Activated naive CD4-positive, alpha-beta T cell treated with anti-CD3 and anti-CD28 coated beads for 36 hours (primary cell): ENCODE data around the gene GSK3B. TPM values are rescaled to one million over a fixed set of nuclear protein-coding genes. Genes with fewer than 3 reads are reported as not detected.

ENCODE experiments used
- CTCF ChIA-PET: fragments of 350-600 bp; sonication (Branson Sonifier 250); formaldehyde crosslinking; loops from one replicate; lab custom pipeline; 2021; ENCODE audit warnings: antibody characterized with exemption; lab: Charles Lee
- DNase-seq: peaks from one replicate; pipeline ENCODE4 v3.0.0-alpha.2; 2020
- H3K27ac Mint-ChIP-seq: one replicate; pipeline ENCODE4 v1.8.0; 2021; ENCODE audit warnings: mild to moderate bottlenecking, mixed read lengths
- H3K27me3 Mint-ChIP-seq: one replicate; pipeline ENCODE4 v1.8.0; 2021; ENCODE audit warnings: low read depth, mixed read lengths
- H3K36me3 Mint-ChIP-seq: one replicate; pipeline ENCODE4 v1.8.0; 2021; ENCODE audit warnings: low read depth, mixed read lengths
- H3K4me1 Mint-ChIP-seq: one replicate; pipeline ENCODE4 v1.8.0; 2021; ENCODE audit warnings: low read depth, mixed read lengths
- H3K4me3 Mint-ChIP-seq: one replicate; pipeline ENCODE4 v1.8.0; 2021; ENCODE audit warnings: mild to moderate bottlenecking, moderate library complexity, mixed read lengths
- H3K9me3 Mint-ChIP-seq: one replicate; pipeline ENCODE4 v1.8.0; 2021; ENCODE audit warnings: mixed read lengths
- intact Hi-C: fragments of 100-400 bp; cut with micrococcal nuclease; formaldehyde crosslinking; loops from one replicate; pipeline ENCODE4 v1.15.1; 2023
- total RNA-seq, 2 experiments: library from RNA; stranded (reverse); gene quantifications; one replicate each; pipeline ENCODE4 v1.2.3, GENCODE V29; 2021

GSK3B gene
- total RNA-seq, 2 experiments from 2014 or later, result 25.9 to 27.8 TPM

DNA sequence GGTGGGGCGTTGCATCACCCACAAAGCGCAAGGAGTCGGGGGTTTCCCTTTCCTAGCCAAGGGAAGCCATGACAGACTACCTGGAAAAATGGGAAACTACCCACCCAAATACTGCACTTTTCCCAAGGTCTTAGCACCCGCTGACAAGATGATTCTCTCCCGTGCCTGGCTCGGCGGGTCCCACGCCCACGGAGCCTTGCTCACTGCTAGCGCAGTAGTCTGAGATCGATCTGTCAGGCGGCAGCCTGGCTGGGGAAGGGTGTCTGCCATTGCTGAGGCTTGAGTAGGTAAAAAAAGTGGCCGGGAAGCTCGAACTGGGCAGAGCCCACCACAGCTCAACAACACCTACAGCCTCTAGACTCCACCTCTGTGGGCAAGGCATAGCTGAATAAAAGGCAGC lies 112.9 kb downstream of the GSK3B start:
- Mint-ChIP-seq H3K9me3 (peaks cover 35% of the 10 kb centered on the region), H3K4me3 (no peak overlapping the region), H3K4me1 (peaks cover 41% of the 10 kb centered on the region), H3K27me3 (no peaks in the 10 kb centered on the region), H3K36me3 (peaks cover 57% of the 10 kb centered on the region), H3K27ac (no peak overlapping the region)
- CTCF ChIA-PET, result no interaction called here
- intact Hi-C loops, result no loop called here
- DNase-seq, result no peak

DNA sequence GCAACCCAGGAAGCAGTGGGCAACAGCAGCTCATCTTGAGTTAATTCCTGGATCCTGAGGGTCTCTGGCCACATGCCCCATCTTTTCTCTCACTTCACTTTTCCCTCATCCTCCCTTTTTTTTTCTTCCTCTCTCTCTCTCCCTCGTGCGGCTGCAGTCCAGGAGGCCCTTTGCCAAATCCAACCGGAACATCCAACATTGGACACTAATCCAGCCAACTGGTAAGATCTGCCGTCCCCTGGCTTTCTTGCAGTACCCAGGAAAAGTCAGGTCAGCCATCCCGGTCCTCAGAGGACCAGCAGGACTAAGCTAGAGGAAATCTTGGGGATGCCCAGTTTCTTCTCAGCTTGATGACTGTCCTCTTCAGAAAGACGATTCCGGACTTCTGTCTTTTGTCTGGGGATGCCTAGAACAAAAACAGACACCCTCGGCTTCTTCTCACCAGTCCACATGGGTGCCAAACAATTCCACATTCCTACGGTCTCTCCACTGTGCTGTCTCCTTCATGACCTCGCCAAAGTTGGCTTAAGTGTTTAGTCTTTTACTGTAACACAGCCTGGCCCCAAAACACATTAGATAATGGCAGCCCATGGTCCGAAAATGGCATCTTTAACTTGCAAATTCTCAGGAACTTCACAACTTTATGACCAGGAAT lies 115.6 kb downstream of the GSK3B start:
- Mint-ChIP-seq H3K27me3 (no peaks in the 10 kb centered on the region), H3K9me3 (peaks cover 12% of the 10 kb centered on the region), H3K4me3 (no peak overlapping the region), H3K4me1 (peaks cover 32% of the 10 kb centered on the region), H3K27ac (no peak overlapping the region), H3K36me3 (peaks cover 34% of the 10 kb centered on the region)
- no peak for DNase-seq
- intact Hi-C loops, result no loop called here
- CTCF ChIA-PET, result no interaction called here

DNA sequence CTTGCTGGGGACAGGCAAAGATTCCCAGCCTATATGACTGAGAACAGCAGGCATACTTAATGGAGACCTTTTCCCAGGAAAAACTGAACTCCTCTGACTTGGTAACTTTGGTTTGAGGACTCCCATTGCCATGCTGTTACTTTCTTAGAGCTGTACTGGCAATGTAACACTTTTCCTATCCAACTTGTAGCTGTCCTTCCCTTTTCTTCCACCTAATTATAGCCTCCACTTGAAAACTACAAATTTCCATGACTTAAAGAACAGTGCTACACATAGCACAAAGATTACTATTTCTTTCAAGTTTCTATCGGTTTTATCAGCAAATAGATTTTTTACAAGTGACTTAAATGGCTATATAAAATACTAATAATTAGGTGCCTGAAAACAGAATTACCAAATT lies 116.9 kb downstream of the GSK3B start:
- intact Hi-C loops, result no loop called here
- CTCF ChIA-PET, result no interaction called here
- Mint-ChIP-seq H3K36me3 (peaks cover 32% of the 10 kb centered on the region), H3K4me3 (no peak overlapping the region), H3K27ac (no peak overlapping the region), H3K4me1 (peaks cover 30% of the 10 kb centered on the region), H3K27me3 (no peaks in the 10 kb centered on the region), H3K9me3 (peaks cover 4% of the 10 kb centered on the region)
- no peak for DNase-seq

DNA sequence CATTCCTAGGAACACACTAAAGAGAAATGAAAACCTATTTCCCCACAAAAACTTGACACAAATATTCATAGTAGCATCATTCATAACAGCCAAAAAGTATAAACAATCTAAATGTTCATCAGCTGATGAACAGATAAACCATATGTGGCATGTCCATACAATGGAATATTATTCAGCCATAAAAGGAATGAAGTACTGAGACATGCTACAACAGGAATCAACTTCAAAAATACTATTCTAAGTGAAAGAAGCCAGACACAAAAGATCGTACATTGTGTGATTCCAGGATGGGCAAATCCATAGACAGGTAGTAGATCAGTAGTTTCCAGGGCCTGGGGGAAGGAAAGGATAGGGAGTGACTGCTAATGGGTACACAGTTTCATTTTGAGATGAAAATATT lies 118.0 kb downstream of the GSK3B start:
- H3K27ac Mint-ChIP-seq, result no peak overlapping the region
- H3K4me3 Mint-ChIP-seq, result no peak overlapping the region
- no peaks in the 10 kb centered on the region for H3K27me3 Mint-ChIP-seq
- CTCF ChIA-PET, result no interaction called here
- H3K4me1 Mint-ChIP-seq, result peaks cover 30% of the 10 kb centered on the region
- peaks cover 28% of the 10 kb centered on the region for H3K36me3 Mint-ChIP-seq
- no peak for DNase-seq
- intact Hi-C loops, result no loop called here
- peaks cover 3% of the 10 kb centered on the region for H3K9me3 Mint-ChIP-seq

DNA sequence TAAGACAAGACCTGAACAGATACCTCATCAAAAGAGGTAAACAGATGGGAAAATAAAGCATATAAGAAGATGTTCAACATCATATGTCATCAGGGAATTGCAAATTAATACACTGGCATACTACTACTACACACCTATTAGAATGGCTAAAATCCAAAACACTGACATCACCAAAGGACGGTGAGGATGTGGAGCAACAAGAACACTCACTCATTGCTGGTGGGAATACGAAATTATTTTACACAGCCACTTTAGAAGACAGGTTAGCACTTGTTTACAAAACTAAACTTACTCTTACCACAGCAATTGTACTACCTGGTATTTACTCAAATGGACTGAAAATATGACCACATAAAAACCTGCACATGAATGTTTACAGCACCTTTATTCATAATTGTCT lies 119.6 kb downstream of the GSK3B start:
- Mint-ChIP-seq H3K27ac (no peak overlapping the region), H3K9me3 (peaks cover 3% of the 10 kb centered on the region), H3K4me3 (no peak overlapping the region), H3K36me3 (peaks cover 22% of the 10 kb centered on the region), H3K27me3 (no peaks in the 10 kb centered on the region), H3K4me1 (peaks cover 31% of the 10 kb centered on the region)
- intact Hi-C loops, result no loop called here
- DNase-seq, result no peak
- CTCF ChIA-PET, result no interaction called here

DNA sequence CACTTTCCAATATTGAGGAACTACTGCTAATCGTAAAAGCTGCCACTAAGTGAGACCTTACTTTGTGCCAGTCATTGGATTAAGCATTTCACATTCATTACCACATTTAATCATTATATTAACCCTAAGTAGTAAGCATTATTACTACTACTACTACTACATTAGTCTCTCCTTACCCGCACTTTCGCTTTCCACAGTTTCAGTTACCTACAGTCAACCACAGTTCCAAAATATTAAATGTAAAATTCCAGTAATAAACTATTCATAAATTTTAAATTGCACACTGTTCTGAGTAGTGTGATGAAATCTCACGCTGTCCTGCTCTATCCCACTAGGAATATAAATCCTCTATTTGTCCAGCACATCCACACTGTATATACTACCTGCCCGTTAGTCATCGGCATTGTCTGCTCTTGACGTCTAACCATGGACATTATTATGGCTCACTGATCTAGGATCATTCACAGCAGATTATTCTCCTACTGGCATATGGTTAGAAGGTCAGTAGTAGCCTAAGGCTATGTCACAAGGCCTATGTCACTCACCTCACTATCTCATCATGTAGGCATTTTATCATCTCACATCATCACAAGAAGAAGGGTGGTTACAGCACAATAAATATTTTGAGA lies 121.1 kb downstream of the GSK3B start:
- H3K4me1 Mint-ChIP-seq, result peaks cover 35% of the 10 kb centered on the region
- CTCF ChIA-PET, result no interaction called here

DNA sequence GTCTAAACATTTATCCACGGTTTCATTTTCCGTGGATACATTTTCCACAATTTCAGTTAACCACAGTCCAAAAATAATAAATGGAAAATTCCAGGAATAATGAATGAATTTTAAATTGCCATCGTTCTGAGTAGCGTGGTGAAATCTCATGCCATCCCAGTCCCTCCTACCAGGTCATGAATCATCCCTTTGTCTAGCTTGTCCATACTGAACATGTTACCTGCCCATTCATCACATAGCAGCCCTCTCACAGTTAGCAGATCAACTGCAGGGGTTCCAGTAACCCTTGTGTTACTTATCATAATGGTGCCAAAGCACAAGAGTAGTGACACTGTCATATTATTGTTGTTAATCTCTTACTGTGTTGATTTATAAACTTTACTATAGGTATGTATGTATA lies 124.5 kb downstream of the GSK3B start:
- Mint-ChIP-seq H3K4me1 (peaks cover 16% of the 10 kb centered on the region), H3K27ac (no peak overlapping the region), H3K36me3 (peaks cover 7% of the 10 kb centered on the region), H3K27me3 (no peaks in the 10 kb centered on the region), H3K4me3 (no peak overlapping the region), H3K9me3 (peaks cover 3% of the 10 kb centered on the region)
- no peak for DNase-seq
- CTCF ChIA-PET, result no interaction called here
- intact Hi-C loops, result no loop called here

More for the DNA sequence above, 121.1 kb downstream of the GSK3B start:
- Mint-ChIP-seq H3K36me3 (peaks cover 12% of the 10 kb centered on the region), H3K9me3 (peaks cover 3% of the 10 kb centered on the region), H3K27ac (no peak overlapping the region), H3K27me3 (no peaks in the 10 kb centered on the region), H3K4me3 (no peak overlapping the region)
- intact Hi-C loops, result no loop called here
- no peak for DNase-seq

DNA sequence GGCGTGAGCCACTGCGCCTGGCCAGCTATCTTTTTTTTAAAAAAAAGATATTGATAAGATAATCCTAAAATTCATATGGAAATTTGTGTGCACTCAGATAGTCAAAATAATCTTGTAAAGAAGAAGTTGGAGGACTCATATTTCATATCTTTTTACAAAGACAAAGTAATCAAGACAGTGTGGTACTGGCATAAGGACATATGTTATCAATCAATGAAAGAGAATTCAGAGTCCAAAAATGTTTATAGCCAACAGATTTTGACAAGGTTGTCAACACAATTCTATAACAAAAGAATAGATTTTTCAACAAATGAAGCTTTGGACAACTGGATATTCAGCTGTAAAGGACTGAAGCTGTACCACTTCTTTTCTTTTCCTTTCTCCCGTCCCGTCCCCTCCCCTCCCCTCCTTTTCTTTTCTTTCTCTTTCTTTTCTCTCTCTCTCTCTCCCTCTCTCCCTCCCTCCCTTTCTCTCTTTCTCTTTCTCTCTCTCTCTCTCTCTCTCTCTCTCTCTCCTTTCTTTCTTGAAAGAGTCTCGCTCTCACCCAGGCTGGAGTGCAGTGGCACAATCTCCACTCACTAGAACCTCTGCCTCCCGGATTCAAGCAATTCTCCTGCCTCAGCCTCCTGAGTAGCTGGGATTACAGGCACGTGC lies 126.8 kb downstream of the GSK3B start:
- CTCF ChIA-PET, result interaction anchor here (0.7 to 1.8 kb wide), 3 partner anchors 10 to 27 kb away, joined by 3 to 4 read pairs (median 3); no protein-coding TSS in a partner anchor
- Mint-ChIP-seq H3K36me3 (peaks cover 4% of the 10 kb centered on the region), H3K27me3 (no peaks in the 10 kb centered on the region), H3K4me3 (no peak overlapping the region), H3K27ac (no peak overlapping the region), H3K9me3 (no peaks in the 10 kb centered on the region), H3K4me1 (peaks cover 21% of the 10 kb centered on the region)
- no peak for DNase-seq
- intact Hi-C loops, result no loop called here

DNA sequence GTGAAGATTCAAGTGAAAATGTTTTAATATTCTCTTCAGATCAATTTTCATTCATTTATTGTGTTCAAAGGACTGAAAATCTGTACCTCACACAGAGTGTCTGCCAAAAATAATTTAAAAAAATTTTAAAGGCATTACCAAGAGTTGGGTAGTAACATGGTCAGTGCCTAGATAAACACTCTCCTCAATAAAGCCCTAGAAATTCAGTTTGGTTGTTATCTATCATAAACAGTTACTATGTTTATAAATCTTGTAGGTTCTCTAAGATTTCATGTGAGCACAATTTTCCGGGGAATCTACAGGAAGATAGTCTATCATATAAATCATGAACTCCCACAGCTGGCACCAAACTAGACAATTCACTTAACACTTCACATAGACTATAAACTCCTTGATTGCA lies 128.6 kb downstream of the GSK3B start:
- DNase-seq, result no peak
- Mint-ChIP-seq H3K36me3 (peaks cover 7% of the 10 kb centered on the region), H3K27me3 (no peaks in the 10 kb centered on the region), H3K4me3 (no peak overlapping the region), H3K9me3 (no peaks in the 10 kb centered on the region), H3K4me1 (peaks cover 23% of the 10 kb centered on the region), H3K27ac (no peak overlapping the region)
- CTCF ChIA-PET, result interaction anchor here (0.7 to 1.8 kb wide), 2 partner anchors 13 to 182 kb away, joined by 3 to 4 read pairs; no protein-coding TSS in a partner anchor
- intact Hi-C loops, result no loop called here

DNA sequence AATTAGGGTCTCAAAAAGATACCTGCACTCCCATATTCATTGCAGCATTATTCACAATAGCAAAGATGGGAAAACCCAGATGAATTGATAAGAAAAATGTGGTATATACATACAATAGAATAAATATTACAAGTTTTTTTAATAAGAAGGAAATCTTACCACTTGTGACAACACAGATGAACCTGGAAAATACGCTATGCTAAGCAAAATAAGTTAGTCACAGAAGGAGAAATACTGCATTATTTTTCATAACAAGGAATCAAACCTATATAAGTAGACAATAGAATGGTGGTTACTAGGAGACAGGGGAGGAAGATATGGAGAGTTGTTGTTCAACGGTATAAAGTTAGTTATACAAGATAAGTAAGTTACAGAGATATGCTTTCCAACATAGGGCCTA lies 130.0 kb downstream of the GSK3B start:
- CTCF ChIA-PET, result no interaction called here
- Mint-ChIP-seq H3K9me3 (no peaks in the 10 kb centered on the region), H3K27ac (no peak overlapping the region), H3K27me3 (no peaks in the 10 kb centered on the region), H3K4me3 (no peak overlapping the region), H3K4me1 (peaks cover 16% of the 10 kb centered on the region), H3K36me3 (peaks cover 7% of the 10 kb centered on the region)
- intact Hi-C loops, result no loop called here
- DNase-seq, result no peak

DNA sequence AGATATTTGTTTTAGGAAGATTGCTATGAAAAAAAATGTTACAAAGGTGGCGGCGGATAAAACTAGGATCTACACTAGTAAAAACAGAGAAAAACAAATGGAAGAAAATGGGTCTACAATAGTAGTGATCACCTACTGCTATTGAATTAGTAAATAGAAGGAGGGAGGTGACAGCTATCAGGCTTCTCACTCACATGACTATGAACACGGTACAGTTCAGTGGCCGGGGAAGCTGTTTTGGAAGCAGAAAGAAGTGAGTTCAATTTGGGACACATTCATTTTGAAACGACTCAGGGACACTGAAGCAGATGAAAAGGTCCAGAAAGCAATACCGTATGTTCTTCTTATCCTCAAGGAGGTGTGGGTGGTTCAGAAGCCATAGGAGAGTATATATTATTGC lies 138.3 kb downstream of the GSK3B start:
- Mint-ChIP-seq H3K36me3 (peaks cover 11% of the 10 kb centered on the region), H3K27ac (no peak overlapping the region), H3K9me3 (no peaks in the 10 kb centered on the region), H3K4me3 (no peak overlapping the region), H3K4me1 (peaks cover 19% of the 10 kb centered on the region), H3K27me3 (no peaks in the 10 kb centered on the region)
- CTCF ChIA-PET, result no interaction called here
- DNase-seq, result no peak
- intact Hi-C loops, result no loop called here

DNA sequence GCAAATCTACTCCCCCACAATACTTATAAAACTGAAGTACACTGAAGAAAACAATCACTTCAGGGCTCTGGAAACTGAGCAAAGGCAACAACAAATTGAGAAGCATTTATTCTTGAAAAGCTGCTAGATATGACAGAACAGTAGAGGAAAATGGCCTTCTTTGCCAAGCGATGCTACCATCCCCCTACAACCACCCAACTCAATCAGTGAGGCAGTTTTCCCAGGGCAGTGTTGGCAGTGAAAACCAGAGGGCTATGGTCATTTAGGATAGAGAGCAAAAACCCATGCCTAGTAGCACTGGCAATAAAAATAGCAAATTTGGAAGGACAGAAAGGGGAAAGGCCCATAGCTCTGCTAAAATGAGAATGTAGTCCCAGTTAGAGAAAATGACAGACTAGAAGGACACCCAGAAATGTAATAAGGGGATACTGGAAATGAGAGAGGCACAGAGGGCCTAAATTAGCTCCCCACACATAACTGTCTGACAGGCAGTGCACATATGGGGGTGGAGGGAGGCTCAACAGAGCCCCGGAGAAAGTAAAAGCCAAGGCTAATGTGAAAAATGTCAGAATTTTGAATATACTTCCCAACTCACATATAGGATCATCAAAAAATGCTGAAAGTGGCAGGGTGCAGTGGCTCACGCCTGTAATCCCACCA lies 143.5 kb downstream of the GSK3B start:
- no peak overlapping the region for H3K4me3 Mint-ChIP-seq
- no peaks in the 10 kb centered on the region for H3K27me3 Mint-ChIP-seq
- peaks cover 21% of the 10 kb centered on the region for H3K4me1 Mint-ChIP-seq
- H3K9me3 Mint-ChIP-seq, result no peaks in the 10 kb centered on the region
- intact Hi-C loops, result no loop called here
- peaks cover 10% of the 10 kb centered on the region for H3K36me3 Mint-ChIP-seq
- DNase-seq, result no peak
- H3K27ac Mint-ChIP-seq, result no peak overlapping the region
- CTCF ChIA-PET, result no interaction called here
